DOHH2 (cell line): ENCODE results near the gene PDLIM7.

Source experiments
- CTCF ChIP-seq: fragments of 200-600 bp; sonication (generic); IDR thresholded peaks from one replicate; pipeline ENCODE4 v1.5.1; 2014; ENCODE audit warnings: antibody characterized with exemption, mild to moderate bottlenecking, low read depth, low read length; ENCODE audit not compliant: poor library complexity, severe bottlenecking
- EZH2phosphoT487 ChIP-seq: fragments of 200-600 bp; sonication (generic); IDR thresholded peaks from 2 replicates; pipeline ENCODE4 v1.6.1; 2017; ENCODE audit warnings: borderline replicate concordance, mild to moderate bottlenecking, antibody characterized with exemption, low read length, moderate library complexity, mixed read lengths

- TF ChIP-seq CTCF (no peak), EZH2phosphoT487 (no peak)
Measured at GRCh38 chr5:177450667-177451424, 46.6 kb downstream of the PDLIM7 start.
